H1 (cell line): ENCODE measurements around the gene PGAM4. TPM values are rescaled to one million over a fixed set of nuclear protein-coding genes. Genes with fewer than 3 reads are reported as not detected.

Experiments
- CTCF ChIA-PET: fragments of 300-600 bp; sonication (Branson Sonifier 250); formaldehyde crosslinking; loops from one replicate; lab custom pipeline; 2021; ENCODE audit not compliant: partially characterized antibody; lab: Charles Lee
- POLR2A ChIA-PET: fragments of 300-600 bp; sonication (Branson Sonifier 250); formaldehyde crosslinking; loops from one replicate; lab custom pipeline; 2021; ENCODE audit warnings: inconsistent platforms; ENCODE audit not compliant: partially characterized antibody; lab: Charles Lee
- DNase-seq, 2 experiments: peaks; one replicate each; pipeline versions ENCODE4 v3.0.0 to v3.0.0-alpha.2; 2010 to 2022; ENCODE audit warnings: low spot score in 2 of 2, low read depth in 1 of 2, mixed read lengths in 1 of 2
- FAIRE-seq: peaks from 2 replicates; lab custom pipeline; 2011; peaks lifted over from hg19 to GRCh38; lab: Jason Lieb, UNC
- H2AFZ ChIP-seq: 2 replicates; pipeline ENCODE4 v1.8.1; 2012; ENCODE audit warnings: low read length, inconsistent platforms
- H2AK5ac ChIP-seq: 2 replicates; pipeline ENCODE4 v1.6.1; 2013; ENCODE audit warnings: low read depth, low read length
- H2BK120ac ChIP-seq: replicated peaks from 2 replicates; pipeline ENCODE3; 2013; ENCODE audit warnings: low read depth, low read length, inconsistent platforms
- H2BK12ac ChIP-seq: 2 replicates; pipeline ENCODE4 v1.6.1; 2013; ENCODE audit warnings: low read depth, low read length
- H2BK15ac ChIP-seq: 2 replicates; pipeline ENCODE4 v1.6.1; 2013; ENCODE audit warnings: low read length
- H2BK20ac ChIP-seq: 2 replicates; pipeline ENCODE4 v1.6.1; 2013; ENCODE audit warnings: low read length
- H2BK5ac ChIP-seq: 2 replicates; pipeline ENCODE4 v1.6.1; 2013; ENCODE audit warnings: low read depth, low read length
- H3K14ac ChIP-seq: 2 replicates; pipeline ENCODE4 v1.6.1; 2013; ENCODE audit warnings: inconsistent platforms; ENCODE audit not compliant: insufficient read length
- H3K18ac ChIP-seq: 2 replicates; pipeline ENCODE4 v1.6.1; 2013; ENCODE audit warnings: low read length; ENCODE audit errors: extremely low read depth
- H3K23ac ChIP-seq: 2 replicates; pipeline ENCODE4 v1.6.1; 2013; ENCODE audit warnings: inconsistent platforms; ENCODE audit not compliant: insufficient read length
- H3K23me2 ChIP-seq: 2 replicates; pipeline ENCODE4 v1.6.1; 2013; ENCODE audit warnings: low read depth, low read length
- H3K27ac ChIP-seq: 2 replicates; pipeline ENCODE4 v1.6.1; 2011; ENCODE audit warnings: low read depth, low read length, inconsistent platforms
- H3K27me3 ChIP-seq, 4 experiments: replicated peaks in 1 of 4; 1 replicate in 1 of 4; 2 replicates in 3 of 4; pipeline versions ENCODE4 v1.6.1 to v1.8.1; 2011 to 2013; ENCODE audit warnings: low read length in 3 of 4, mild to moderate bottlenecking in 3 of 4, inconsistent platforms in 2 of 4, mixed read lengths in 2 of 4, moderate library complexity in 1 of 4; ENCODE audit not compliant: control insufficient read depth in 3 of 4, insufficient read depth in 3 of 4; ENCODE audit errors: extremely low read depth in 1 of 4
- H3K36me3 ChIP-seq, 4 experiments: 2 replicates each; pipeline versions ENCODE4 v1.6.1 to v1.8.1; 2011 to 2013; ENCODE audit warnings: mild to moderate bottlenecking in 4 of 4, low read length in 3 of 4, moderate library complexity in 2 of 4, control low read depth in 1 of 4, inconsistent platforms in 1 of 4; ENCODE audit not compliant: insufficient read depth in 4 of 4, control insufficient read depth in 2 of 4
- H3K4ac ChIP-seq: replicated peaks from 2 replicates; pipeline ENCODE3; 2013; ENCODE audit warnings: low read length, low read depth, mixed read lengths, inconsistent platforms; ENCODE audit not compliant: insufficient read length
- H3K4me1 ChIP-seq, 4 experiments: replicated peaks in 1 of 4; 1 replicate in 1 of 4; 2 replicates in 3 of 4; pipeline versions ENCODE4 v1.6.1 to v1.8.1; 2011 to 2013; ENCODE audit warnings: low read length in 3 of 4, inconsistent platforms in 2 of 4, mixed read lengths in 1 of 4; ENCODE audit not compliant: insufficient read depth in 4 of 4, control insufficient read depth in 3 of 4
- H3K4me2 ChIP-seq, 2 experiments: 2 replicates each; pipeline versions ENCODE4 v1.6.1 to v1.8.1; 2011 to 2013; ENCODE audit warnings: low read depth in 2 of 2, low read length in 2 of 2, control low read depth in 1 of 2, inconsistent platforms in 1 of 2, mild to moderate bottlenecking in 1 of 2; ENCODE audit not compliant: insufficient read depth in 1 of 2
- H3K4me3 ChIP-seq, 4 experiments: fragments of 200-600, 300-600 bp in 1 of 4; sonication (generic), shearing (Covaris generic), sonication (Bioruptor Twin) in 1 of 4; 2 replicates each; pipeline versions ENCODE4 v1.5.1 to v1.8.1; 2011 to 2016; ENCODE audit warnings: low read length in 4 of 4, low read depth in 3 of 4, control low read depth in 2 of 4, inconsistent platforms in 2 of 4, mild to moderate bottlenecking in 2 of 4, mixed read lengths in 1 of 4, moderate library complexity in 1 of 4; ENCODE audit not compliant: insufficient read depth in 2 of 4; ENCODE audit errors: extremely low read depth in 1 of 4
- H3K56ac ChIP-seq: replicated peaks from 2 replicates; pipeline ENCODE3; 2013; ENCODE audit warnings: low read depth, mild to moderate bottlenecking, mixed read lengths, low read length, inconsistent platforms; ENCODE audit not compliant: insufficient read length
- H3K79me1 ChIP-seq: 2 replicates; pipeline ENCODE4 v1.6.1; 2013; ENCODE audit warnings: low read depth, low read length, control low read depth
- H3K79me2 ChIP-seq, 2 experiments: 2 replicates each; pipeline versions ENCODE4 v1.6.1 to v1.8.1; 2012 to 2013; ENCODE audit warnings: low read length in 2 of 2, mild to moderate bottlenecking in 2 of 2, inconsistent platforms in 1 of 2; ENCODE audit not compliant: insufficient read depth in 2 of 2, control insufficient read depth in 1 of 2
- H3K9ac ChIP-seq, 4 experiments: replicated peaks in 1 of 4; 1 replicate in 1 of 4; 2 replicates in 3 of 4; pipeline versions ENCODE4 v1.6.1 to v1.8.1; 2011 to 2013; ENCODE audit warnings: low read depth in 3 of 4, low read length in 3 of 4, control low read depth in 2 of 4, mild to moderate bottlenecking in 2 of 4, moderate library complexity in 2 of 4, inconsistent platforms in 1 of 4; ENCODE audit errors: extremely low read depth in 1 of 4
- H3K9me3 ChIP-seq, 2 experiments: 2 replicates each; pipeline versions ENCODE4 v1.6.1 to v1.8.1; 2012 to 2013; ENCODE audit warnings: mild to moderate bottlenecking in 2 of 2, moderate library complexity in 2 of 2, control low read depth in 1 of 2, inconsistent platforms in 1 of 2, low read depth in 1 of 2, low read length in 1 of 2, mixed read lengths in 1 of 2; ENCODE audit not compliant: insufficient read depth in 2 of 2
- H4K20me1 ChIP-seq, 2 experiments: replicated peaks in 1 of 2; 2 replicates each; pipeline versions ENCODE3 to v1.8.1; 2011 to 2013; ENCODE audit warnings: inconsistent platforms in 2 of 2, low read length in 2 of 2, mild to moderate bottlenecking in 1 of 2; ENCODE audit not compliant: insufficient read depth in 2 of 2, control insufficient read depth in 1 of 2
- H4K5ac ChIP-seq: 2 replicates; pipeline ENCODE4 v1.6.1; 2013; ENCODE audit warnings: low read length, low read depth, mixed read lengths, inconsistent platforms; ENCODE audit not compliant: insufficient read length
- H4K8ac ChIP-seq: 2 replicates; pipeline ENCODE4 v1.8.0; 2013; ENCODE audit warnings: mild to moderate bottlenecking, moderate library complexity, low read length, inconsistent platforms; ENCODE audit not compliant: insufficient read depth; ENCODE audit errors: extremely low read depth
- H4K91ac ChIP-seq: replicated peaks from 2 replicates; pipeline ENCODE3; 2013; ENCODE audit warnings: low read length, mixed read lengths, inconsistent platforms; ENCODE audit not compliant: insufficient read length
- ASH2L ChIP-seq: fragments of 200-600, 300-600 bp; sonication (generic); IDR thresholded peaks from one replicate; pipeline ENCODE4 v1.7.1; 2017; ENCODE audit warnings: low read length
- BACH1 ChIP-seq: IDR thresholded peaks from 2 replicates; pipeline ENCODE4 v1.6.1; 2012; ENCODE audit warnings: low read length, improper control_type of control experiment
- CREB1 ChIP-seq: IDR thresholded peaks from 2 replicates; pipeline ENCODE4 v1.6.1; 2012; ENCODE audit warnings: inconsistent platforms
- FOSL1 ChIP-seq: IDR thresholded peaks from 2 replicates; pipeline ENCODE4 v1.6.1; 2011; ENCODE audit warnings: mild to moderate bottlenecking, low read depth, low read length, moderate library complexity; ENCODE audit not compliant: insufficient read depth
- KDM1A ChIP-seq: fragments of 200-600, 300-600 bp; sonication (generic); IDR thresholded peaks from 2 replicates; pipeline ENCODE4 v1.7.1; 2016; ENCODE audit warnings: mild to moderate bottlenecking, low read length, borderline replicate concordance
- PHF8 ChIP-seq: fragments of 200-600 bp; sonication (generic); conservative IDR thresholded peaks from 2 replicates; pipeline ENCODE4 v1.7.1; 2012; ENCODE audit warnings: low read depth, mild to moderate bottlenecking, inconsistent platforms, low read length, moderate library complexity
- SUZ12 ChIP-seq: fragments of 200-600 bp; sonication (generic); IDR thresholded peaks from 2 replicates; pipeline ENCODE4 v1.6.1; 2012; ENCODE audit warnings: mild to moderate bottlenecking, inconsistent platforms, low read length, moderate library complexity, mixed read lengths
- TAF1 ChIP-seq: IDR thresholded peaks from 2 replicates; pipeline ENCODE4 v1.6.1; 2011; ENCODE audit warnings: mild to moderate bottlenecking, low read depth, low read length
- TEAD4 ChIP-seq: IDR thresholded peaks from 2 replicates; pipeline ENCODE4 v1.6.1; 2012; ENCODE audit warnings: low read depth, low read length, inconsistent platforms, mixed read lengths
- USF2 ChIP-seq: IDR thresholded peaks from 2 replicates; pipeline ENCODE4 v1.6.1; 2011; ENCODE audit warnings: low read length, improper control_type of control experiment
- WGBS, 2 experiments: shearing (Covaris generic) in 1 of 2; methylation state at CpG; one replicate each; pipeline versions ENCODE4 v1.1.6 to v1.1.7; 2013 to 2015; ENCODE audit warnings: low lambda C conversion rate in 2 of 2, mixed read lengths in 2 of 2, inconsistent platforms in 1 of 2, low coverage in 1 of 2, missing lambda C conversion rate in 1 of 2; ENCODE audit not compliant: insufficient replicate concordance in 2 of 2, insufficient coverage in 1 of 2, insufficient read length in 1 of 2; ENCODE audit errors: extremely low coverage in 1 of 2, missing lambda C conversion rate in 1 of 2; 5-methylcytosine and 5-hydroxymethylcytosine counted together
- polyA plus RNA-seq, 7 experiments: library from polyadenylated mRNA; depleted of rRNA in 3 of 7; stranded (reverse) in 5 of 7; unstranded in 2 of 7; fragments of >200 nt in 5 of 7; fragments of 200-250 nt in 2 of 7; gene quantifications; 1 replicate in 5 of 7; 2 replicates in 1 of 7; 4 replicates in 1 of 7; pipeline versions ENCODE4 v1.2.1 to v1.2.3, GENCODE V29; 2011 to 2013; ENCODE audit warnings: missing spikeins in 2 of 7, mixed read lengths in 2 of 7
- total RNA-seq: library from RNA; stranded (reverse); fragmentation: NEBNext Ultra II Directional; extraction: Animal tissue kit (Norgen Biotek cat#: 25700); gene quantifications from 2 replicates; pipeline ENCODE4 v1.2.1, GENCODE V29; 2021
- TF ChIP-seq, protein P1 (sequence below): IDR thresholded peaks from 2 replicates; pipeline ENCODE4 v1.6.1; 2011; ENCODE audit warnings: low read depth, mild to moderate bottlenecking, low read length; ENCODE audit not compliant: insufficient read depth

PGAM4 gene
- total and polyA plus RNA-seq, 2 of the 8 experiments (the other 6 are each of a cell fraction or from before 2014, with no cell fraction given): 0.54 to 0.56 TPM

GRCh38 chrX:77924320-77924859 lies 45.0 kb downstream of the PGAM4 start:
- H2BK20ac ChIP-seq: no peak overlapping the region
- H3K18ac ChIP-seq: no peak overlapping the region
- no peak overlapping the region for H3K23ac ChIP-seq
- no peaks in the 10 kb centered on the region for H4K20me1 ChIP-seq
- H4K8ac ChIP-seq: no peak overlapping the region
- no peak overlapping the region for H3K9ac ChIP-seq
- H3K14ac ChIP-seq: no peak overlapping the region
- FAIRE-seq (no peak), DNase-seq (no peak)
- H3K56ac ChIP-seq: no peak overlapping the region
- no peaks in the 10 kb centered on the region for H3K79me2 ChIP-seq
- no peak overlapping the region for H2BK12ac ChIP-seq
- H3K4ac ChIP-seq: no peak overlapping the region
- H3K23me2 ChIP-seq: no peaks in the 10 kb centered on the region
- H2BK15ac ChIP-seq: no peak overlapping the region
- ChIA-PET POLR2A (no interaction called here), CTCF (no interaction called here)
- H2BK5ac ChIP-seq: no peak overlapping the region
- no peaks in the 10 kb centered on the region for H3K27me3 ChIP-seq
- no peak overlapping the region for H2AK5ac ChIP-seq
- no peak overlapping the region for H2AFZ ChIP-seq
- no peak overlapping the region for H2BK120ac ChIP-seq
- no peak overlapping the region for H4K5ac ChIP-seq
- no peak overlapping the region for H3K27ac ChIP-seq
- H3K4me2 ChIP-seq: no peak overlapping the region
- H4K91ac ChIP-seq: no peak overlapping the region
- H3K36me3 ChIP-seq: no peaks in the 10 kb centered on the region
- TF ChIP-seq SUZ12 (no peak), TAF1 (no peak), FOSL1 (no peak), ASH2L (no peak), KDM1A (no peak), CREB1 (no peak), TEAD4 (no peak), BACH1 (no peak), USF2 (no peak), PHF8 (no peak)
- TF ChIP-seq, protein P1, sequence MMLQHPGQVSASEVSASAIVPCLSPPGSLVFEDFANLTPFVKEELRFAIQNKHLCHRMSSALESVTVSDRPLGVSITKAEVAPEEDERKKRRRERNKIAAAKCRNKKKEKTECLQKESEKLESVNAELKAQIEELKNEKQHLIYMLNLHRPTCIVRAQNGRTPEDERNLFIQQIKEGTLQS: no peak
- no peaks in the 10 kb centered on the region for H3K9me3 ChIP-seq
- no peaks in the 10 kb centered on the region for H3K79me1 ChIP-seq
- WGBS, 2 experiments: 95% methylated on average over 5 of the region's 8 CpGs; no CpG with 5 or more reads in 1 of the 2 experiments
- H3K4me3 ChIP-seq: no peak overlapping the region
- H3K4me1 ChIP-seq: no peaks in the 10 kb centered on the region
